Measurements from ENCODE around the gene LYZ.
"Not testable (repeated sequence)": the region's sequence is repeated elsewhere in the genome, so short reads cannot be mapped to it uniquely, and the experiment has no call there.

Gene LYZ

GRCh38 chr12:69348162-69348938 is at the start of gene LYZ:
LYZ (plus strand) TSS chr12:69348381; CDS start chr12:69348409, 28 bp downstream.
- TF ChIP-seq, protein P1, sequence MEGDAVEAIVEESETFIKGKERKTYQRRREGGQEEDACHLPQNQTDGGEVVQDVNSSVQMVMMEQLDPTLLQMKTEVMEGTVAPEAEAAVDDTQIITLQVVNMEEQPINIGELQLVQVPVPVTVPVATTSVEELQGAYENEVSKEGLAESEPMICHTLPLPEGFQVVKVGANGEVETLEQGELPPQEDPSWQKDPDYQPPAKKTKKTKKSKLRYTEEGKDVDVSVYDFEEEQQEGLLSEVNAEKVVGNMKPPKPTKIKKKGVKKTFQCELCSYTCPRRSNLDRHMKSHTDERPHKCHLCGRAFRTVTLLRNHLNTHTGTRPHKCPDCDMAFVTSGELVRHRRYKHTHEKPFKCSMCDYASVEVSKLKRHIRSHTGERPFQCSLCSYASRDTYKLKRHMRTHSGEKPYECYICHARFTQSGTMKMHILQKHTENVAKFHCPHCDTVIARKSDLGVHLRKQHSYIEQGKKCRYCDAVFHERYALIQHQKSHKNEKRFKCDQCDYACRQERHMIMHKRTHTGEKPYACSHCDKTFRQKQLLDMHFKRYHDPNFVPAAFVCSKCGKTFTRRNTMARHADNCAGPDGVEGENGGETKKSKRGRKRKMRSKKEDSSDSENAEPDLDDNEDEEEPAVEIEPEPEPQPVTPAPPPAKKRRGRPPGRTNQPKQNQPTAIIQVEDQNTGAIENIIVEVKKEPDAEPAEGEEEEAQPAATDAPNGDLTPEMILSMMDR (IDR thresholded peaks at IDR 0.05; ENCODE audit: extremely low read depth, insufficient read depth, missing control alignments) = no peak
- DNase-seq (ENCODE audit: low spot score) = no peak
- in situ Hi-C loops (cut with MboI; ENCODE audit: low pct_unique_long_range_greater_than_20kb, low sequenced_read_pairs, unreplicated experiment) = no loop called here

GRCh38 chr12:69298947-69299346 is 49.2 kb upstream of the LYZ start:
- DNase-seq (ENCODE audit: low spot score) = no peak
- in situ Hi-C loops (cut with MboI; ENCODE audit: low pct_unique_long_range_greater_than_20kb, low sequenced_read_pairs, unreplicated experiment) = no loop called here
- TF ChIP-seq, protein P1 (IDR thresholded peaks at IDR 0.05; ENCODE audit: extremely low read depth, insufficient read depth, missing control alignments) = no peak

DNA sequence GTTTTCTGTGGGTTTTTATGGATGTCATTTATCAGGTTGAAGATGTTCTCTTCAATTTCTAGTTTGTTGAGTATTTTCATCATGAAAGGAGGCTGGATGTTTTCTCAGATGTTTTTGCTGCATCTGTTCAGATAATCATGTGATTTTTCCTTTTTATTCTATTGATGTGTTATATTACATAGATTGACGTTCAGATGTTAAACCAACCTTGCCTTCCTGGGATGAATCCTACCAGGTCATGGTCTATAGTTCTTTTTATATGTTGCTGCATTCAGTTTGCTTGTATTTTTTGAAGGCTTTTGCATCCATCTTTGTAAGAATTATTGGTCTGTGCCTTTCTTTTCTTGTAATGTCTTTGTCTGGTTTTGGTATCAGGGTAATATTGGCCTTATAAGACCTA is 43.9 kb upstream of the LYZ start:
- in situ Hi-C loops (cut with MboI; ENCODE audit: low pct_unique_long_range_greater_than_20kb, low sequenced_read_pairs, unreplicated experiment) = no loop called here
- no peak for DNase-seq (ENCODE audit: low spot score)
- TF ChIP-seq, protein P1 (IDR thresholded peaks at IDR 0.05; ENCODE audit: extremely low read depth, insufficient read depth, missing control alignments) = no peak

DNA sequence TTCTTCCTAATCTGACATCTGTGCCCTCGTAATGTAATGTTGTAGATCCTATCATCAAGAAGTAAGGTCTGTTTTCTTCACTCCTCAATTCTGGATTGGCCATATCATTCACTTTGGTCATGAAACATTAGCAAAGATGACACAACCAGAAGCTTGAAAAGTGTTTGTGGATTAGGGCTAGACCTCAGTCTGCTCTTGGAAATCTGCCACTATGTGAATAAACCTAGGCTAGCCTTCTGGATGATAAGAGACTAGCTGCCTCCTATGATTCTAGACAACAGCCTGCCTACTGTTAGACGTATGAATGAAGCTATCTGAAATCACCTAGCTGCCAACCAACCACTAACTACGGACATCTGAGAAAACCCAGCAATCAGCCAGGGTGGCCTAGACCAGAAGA is 38.7 kb upstream of the LYZ start:
- in situ Hi-C loops (cut with MboI; ENCODE audit: low pct_unique_long_range_greater_than_20kb, low sequenced_read_pairs, unreplicated experiment) = no loop called here
- TF ChIP-seq, protein P1 (IDR thresholded peaks at IDR 0.05; ENCODE audit: extremely low read depth, insufficient read depth, missing control alignments) = no peak
- no peak for DNase-seq (ENCODE audit: low spot score)

- DNase-seq (ENCODE audit: low spot score) = no peak
- TF ChIP-seq, protein P1 (IDR thresholded peaks at IDR 0.05; ENCODE audit: extremely low read depth, insufficient read depth, missing control alignments) = no peak
- in situ Hi-C loops (cut with MboI; ENCODE audit: low pct_unique_long_range_greater_than_20kb, low sequenced_read_pairs, unreplicated experiment) = no loop called here
Observed at GRCh38 chr12:69313209-69313608, 35.0 kb upstream of the LYZ start.

- DNase-seq (ENCODE audit: low spot score); in situ Hi-C loops (cut with MboI; ENCODE audit: low pct_unique_long_range_greater_than_20kb, low sequenced_read_pairs, unreplicated experiment): not testable (repeated sequence)
Observed at GRCh38 chr12:69316784-69317183, 31.4 kb upstream of the LYZ start.

- in situ Hi-C loops (cut with MboI; ENCODE audit: low pct_unique_long_range_greater_than_20kb, low sequenced_read_pairs, unreplicated experiment); DNase-seq (ENCODE audit: low spot score): not testable (repeated sequence)
Observed at GRCh38 chr12:69317233-69317632, 30.9 kb upstream of the LYZ start.

DNA sequence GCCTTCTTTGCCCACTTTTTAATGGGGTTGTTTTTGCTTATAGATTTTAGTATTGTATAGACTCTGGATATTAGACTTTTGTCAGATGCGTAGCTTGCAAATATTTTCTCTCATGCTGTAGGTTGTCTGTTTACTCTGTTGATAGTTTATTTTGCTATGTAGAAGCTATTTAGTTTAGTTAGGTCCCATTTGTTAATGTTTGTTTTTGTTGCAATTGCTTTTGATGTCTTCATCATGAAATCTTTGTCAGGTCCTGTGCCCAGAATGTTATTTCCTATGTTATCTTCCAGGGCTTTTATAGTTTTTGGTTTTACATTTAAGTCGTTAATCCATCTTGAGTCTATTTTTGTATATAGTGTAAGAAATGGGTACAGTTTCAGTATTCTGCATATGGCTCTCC is 30.0 kb upstream of the LYZ start:
- TF ChIP-seq, protein P1 (IDR thresholded peaks at IDR 0.05; ENCODE audit: extremely low read depth, insufficient read depth, missing control alignments) = no peak
- in situ Hi-C loops (cut with MboI; ENCODE audit: low pct_unique_long_range_greater_than_20kb, low sequenced_read_pairs, unreplicated experiment) = no loop called here
- no peak for DNase-seq (ENCODE audit: low spot score)

Measured in GM13977 (cell line).